GM19193 (cell line): Measurements from ENCODE around the gene ETFB.

Experiments used
- POLR2A ChIP-seq: IDR thresholded peaks from 4 replicates; pipeline ENCODE4 v1.6.1; 2011; ENCODE audit not compliant: insufficient read depth, insufficient read length; ENCODE audit errors: extremely low read depth

Gene ETFB

GRCh38 chr19:51327066-51328001 is 38.9 kb downstream of the ETFB start:
- TF ChIP-seq POLR2A: no peak

GRCh38 chr19:51326216-51327065 is 39.7 kb downstream of the ETFB start:
- no peak for TF ChIP-seq POLR2A

GRCh38 chr19:51325161-51325976 is 40.8 kb downstream of the ETFB start:
- no peak for TF ChIP-seq POLR2A

DNA sequence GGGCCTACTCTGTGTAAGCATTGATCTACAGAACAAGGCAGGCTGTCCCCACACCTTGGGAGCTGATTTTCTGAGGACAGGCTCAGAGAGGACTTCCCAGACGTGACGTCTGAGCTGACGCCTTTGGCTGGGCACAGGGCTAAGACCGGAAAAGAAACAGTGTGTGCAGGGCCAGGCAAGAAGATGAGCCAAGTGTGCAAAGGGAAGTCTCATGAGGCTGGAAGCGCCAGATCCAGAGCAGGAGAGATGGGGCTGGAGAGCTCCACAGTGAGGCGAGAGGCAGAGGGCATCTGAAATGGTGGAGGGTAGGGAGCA is 42.1 kb downstream of the ETFB start:
- no peak for TF ChIP-seq POLR2A

DNA sequence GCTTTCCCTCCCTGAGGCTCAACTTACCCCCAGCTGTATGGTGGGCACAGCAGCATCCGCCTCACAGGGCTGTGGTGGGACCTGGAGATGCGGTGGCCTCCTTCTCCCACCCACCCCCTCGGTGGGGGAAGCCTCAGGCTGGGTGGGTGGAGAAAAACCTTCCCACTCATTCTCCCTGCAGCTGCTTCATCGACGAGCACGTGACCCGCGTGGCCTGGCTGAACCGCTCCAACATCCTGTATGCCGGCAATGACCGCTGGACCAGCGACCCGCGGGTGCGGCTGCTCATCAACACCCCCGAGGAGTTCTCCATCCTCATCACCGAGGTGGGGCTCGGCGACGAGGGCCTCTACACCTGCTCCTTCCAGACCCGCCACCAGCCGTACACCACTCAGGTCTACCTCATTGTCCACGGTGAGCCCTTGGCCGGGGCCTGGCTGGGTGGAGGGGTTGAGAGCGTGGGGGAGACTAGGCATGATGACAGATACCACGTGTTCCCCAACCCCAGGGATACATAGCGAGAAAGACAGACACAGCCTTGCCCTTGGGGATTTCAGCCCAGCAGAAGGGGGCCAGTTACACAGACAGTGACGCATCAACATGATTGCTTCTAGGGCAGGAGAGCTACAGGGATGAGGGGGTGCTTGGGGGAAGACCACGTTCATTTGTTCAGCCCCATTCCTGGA is 42.6 kb downstream of the ETFB start:
- no peak for TF ChIP-seq POLR2A

DNA sequence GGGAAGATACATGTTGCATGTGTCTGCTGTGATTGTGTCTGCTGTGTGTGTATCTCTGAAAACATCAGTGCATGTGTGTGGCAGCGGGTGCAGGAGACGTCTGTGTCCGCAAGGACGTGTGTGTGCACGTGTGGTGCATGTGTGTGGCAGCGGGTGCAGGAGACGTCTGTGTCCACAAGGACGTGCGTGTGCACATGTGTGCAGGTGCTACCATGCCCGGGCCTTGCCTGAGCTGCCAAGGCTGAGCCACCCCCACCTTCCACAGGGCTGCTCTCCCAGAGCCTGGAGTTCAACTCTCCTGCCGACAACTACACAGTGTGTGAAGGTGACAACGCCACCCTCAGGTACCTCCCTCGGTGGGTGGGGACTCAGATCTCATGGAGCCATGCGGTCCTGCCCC is 44.4 kb downstream of the ETFB start:
- TF ChIP-seq POLR2A: no peak

GRCh38 chr19:51320280-51320657 is 45.9 kb downstream of the ETFB start:
- no peak for TF ChIP-seq POLR2A

DNA sequence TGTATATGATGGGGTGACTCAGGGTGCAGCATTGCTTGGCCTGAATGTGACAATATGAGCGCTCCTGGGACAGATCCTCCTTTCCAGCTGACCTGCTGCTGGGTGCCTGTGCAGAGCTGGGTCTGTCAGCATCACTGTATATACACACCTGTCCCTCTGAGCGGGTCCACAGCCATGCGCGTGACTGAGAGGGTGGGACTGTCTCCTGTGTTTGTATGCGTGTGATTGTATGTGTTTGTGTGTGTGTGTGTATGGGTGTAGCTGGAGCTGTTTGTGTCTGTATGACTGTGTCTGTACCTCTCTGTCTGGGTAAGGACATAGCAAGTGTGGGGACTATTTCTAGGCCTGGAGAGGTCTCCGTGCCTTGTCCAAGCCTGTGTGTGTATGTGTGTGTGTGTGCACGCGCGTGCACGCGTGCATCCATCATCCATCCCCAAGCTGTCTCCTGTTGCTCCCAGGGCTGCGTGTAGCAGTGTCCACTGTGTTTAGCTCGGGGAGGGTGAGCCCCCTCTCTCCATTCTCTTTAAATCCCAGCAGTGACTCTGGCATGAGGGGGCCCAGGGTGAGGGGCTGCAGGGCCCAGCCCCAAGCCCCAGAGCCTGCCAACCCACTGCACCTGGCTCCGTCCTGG is 46.4 kb downstream of the ETFB start:
- no peak for TF ChIP-seq POLR2A

DNA sequence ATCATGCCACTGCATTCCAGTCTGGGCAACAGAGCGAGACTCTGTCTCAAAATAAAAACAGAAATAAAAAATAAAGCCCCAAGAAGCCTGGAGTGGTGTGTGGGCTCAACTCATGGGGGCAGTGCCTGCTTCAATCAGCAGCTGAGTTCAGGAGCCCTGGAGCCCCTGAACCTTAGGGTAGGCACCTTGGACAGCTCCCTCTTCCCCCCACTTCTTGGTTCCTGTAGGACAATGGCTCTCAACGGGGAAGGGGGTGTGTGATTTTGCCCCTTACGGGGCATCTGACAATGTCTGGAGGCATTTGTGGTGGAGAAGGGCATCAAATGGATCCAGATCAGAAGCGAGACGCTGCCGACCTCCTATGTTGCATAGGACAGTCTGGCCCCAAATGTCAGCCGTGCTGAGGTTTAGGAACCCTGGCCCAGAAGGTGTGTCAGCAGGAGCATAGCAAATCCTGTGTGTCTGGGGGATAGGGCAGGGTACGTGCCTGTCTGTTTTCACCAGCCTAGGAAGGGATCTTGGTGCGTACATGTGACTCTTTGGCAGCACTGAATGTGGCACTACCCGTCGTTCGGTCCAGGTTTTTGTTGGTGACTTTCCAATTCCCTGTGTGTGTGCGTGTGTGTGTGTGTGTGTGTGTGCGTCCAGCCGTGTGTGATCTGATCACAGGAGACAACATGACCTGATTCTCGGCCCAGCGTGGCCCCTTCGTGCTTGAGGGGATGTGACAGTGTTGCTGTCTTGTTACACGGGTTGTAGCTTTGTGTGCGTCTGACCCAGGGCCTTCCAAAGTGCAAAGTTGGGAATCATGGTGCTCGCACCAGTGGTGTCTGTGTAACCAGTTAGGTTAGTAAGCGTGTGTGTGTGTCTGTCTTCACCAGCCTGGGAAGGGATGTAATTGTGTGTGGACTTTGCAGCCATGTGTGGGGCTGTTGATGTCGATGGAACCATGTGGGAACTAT is 47.2 kb downstream of the ETFB start:
- TF ChIP-seq POLR2A: no peak

GRCh38 chr19:51317968-51318367 is 48.2 kb downstream of the ETFB start:
- no peak for TF ChIP-seq POLR2A

GRCh38 chr19:51317376-51317775 is 48.8 kb downstream of the ETFB start:
- TF ChIP-seq POLR2A: no peak

GRCh38 chr19:51316688-51317087 is 49.5 kb downstream of the ETFB start:
- TF ChIP-seq POLR2A: no peak
